H7 (cell line): ENCODE data around the gene TUBA8. TPM values are rescaled to one million over a fixed set of nuclear protein-coding genes. Genes with fewer than 3 reads are reported as not detected.
"Not testable (repeated sequence)": the region's sequence is repeated elsewhere in the genome, so short reads cannot be mapped to it uniquely, and the experiment has no call there.

ENCODE experiments used
- DNase-seq: peaks from one replicate; pipeline ENCODE4 v3.0.0; 2012
- H3K27me3 ChIP-seq: 2 replicates; pipeline ENCODE4 v1.6.0; 2011; ENCODE audit warnings: mild to moderate bottlenecking, low read length; ENCODE audit not compliant: control insufficient read depth, insufficient read depth
- H3K36me3 ChIP-seq: replicated peaks from 2 replicates; pipeline ENCODE4 v1.5.1; 2011; ENCODE audit warnings: low read length; ENCODE audit not compliant: control insufficient read depth, insufficient read depth
- H3K4me3 ChIP-seq: 2 replicates; pipeline ENCODE4 v1.5.1; 2011; ENCODE audit warnings: low read depth, mild to moderate bottlenecking, control low read depth, low read length, moderate library complexity; ENCODE audit not compliant: insufficient read depth
- total RNA-seq: library from RNA; depleted of rRNA; stranded (reverse); fragments of >200 nt; shearing (Covaris generic); gene quantifications from 2 replicates; pipeline ENCODE4 v1.2.3, GENCODE V29; 2014

TUBA8 gene
- total RNA-seq, 1 experiment from 2014 or later = 2.7 TPM

GRCh38 chr22:18071307-18071967 is 39.2 kb upstream of the TUBA8 start:
- H3K4me3 ChIP-seq, H3K27me3 ChIP-seq, DNase-seq, H3K36me3 ChIP-seq: not testable (repeated sequence)

GRCh38 chr22:18071968-18072310 is 38.7 kb upstream of the TUBA8 start:
- Histone ChIP-seq H3K36me3 (no peaks in the 10 kb centered on the region), H3K4me3 (no peak overlapping the region), H3K27me3 (peaks cover 2% of the 10 kb centered on the region)
- no peak for DNase-seq

GRCh38 chr22:18073467-18073866 is 37.1 kb upstream of the TUBA8 start:
- no peak for DNase-seq
- Histone ChIP-seq H3K4me3 (no peak overlapping the region), H3K27me3 (no peaks in the 10 kb centered on the region), H3K36me3 (no peaks in the 10 kb centered on the region)

- H3K4me3 ChIP-seq, H3K36me3 ChIP-seq, DNase-seq, H3K27me3 ChIP-seq: not testable (repeated sequence)
Measured at GRCh38 chr22:18073927-18074326, 36.7 kb upstream of the TUBA8 start.

GRCh38 chr22:18075101-18075719 is 35.4 kb upstream of the TUBA8 start:
- Histone ChIP-seq H3K36me3 (peaks cover 3% of the 10 kb centered on the region; the same call in 1 of the 2 replicates), H3K4me3 (no peak overlapping the region), H3K27me3 (no peaks in the 10 kb centered on the region)
- no peak for DNase-seq

- peak; percentile 76 for DNase-seq
- Histone ChIP-seq H3K36me3 (peaks cover 3% of the 10 kb centered on the region), H3K4me3 (no peak overlapping the region), H3K27me3 (no peaks in the 10 kb centered on the region)
Measured at GRCh38 chr22:18075720-18076497, 34.7 kb upstream of the TUBA8 start.

GRCh38 chr22:18077087-18077638 is 33.4 kb upstream of the TUBA8 start:
- DNase-seq = no peak
- Histone ChIP-seq H3K36me3 (peaks cover 7% of the 10 kb centered on the region), H3K4me3 (peak overlapping the region; percentile 81), H3K27me3 (no peaks in the 10 kb centered on the region)

GRCh38 chr22:18077639-18078328 is 32.8 kb upstream of the TUBA8 start, which contains the start of gene PEX26:
TSS of gene PEX26 (plus strand) at chr22:18077990. CDS start at chr22:18078377, 387 bp downstream.
- no peaks in the 10 kb centered on the region for H3K27me3 ChIP-seq

GRCh38 chr22:18078329-18079041 is 32.1 kb upstream of the TUBA8 start:
- peak; percentile 81 for DNase-seq
- Histone ChIP-seq H3K36me3 (peaks cover 12% of the 10 kb centered on the region), H3K4me3 (peak overlapping the region; percentile 81), H3K27me3 (no peaks in the 10 kb centered on the region)

More at GRCh38 chr22:18077639-18078328, 32.8 kb upstream of the TUBA8 start, which contains the start of gene PEX26:
- peak; percentile 96 for DNase-seq
- H3K36me3 ChIP-seq = peaks cover 7% of the 10 kb centered on the region
- H3K4me3 ChIP-seq = peak within 1 kb of the TSS; percentile 81

GRCh38 chr22:18079706-18080233 is 30.8 kb upstream of the TUBA8 start:
- no peak overlapping the region for H3K4me3 ChIP-seq
- no peaks in the 10 kb centered on the region for H3K27me3 ChIP-seq
- peaks cover 15% of the 10 kb centered on the region for H3K36me3 ChIP-seq
- DNase-seq = no peak

GRCh38 chr22:18081416-18081815 is 29.2 kb upstream of the TUBA8 start:
- DNase-seq = no peak
- no peak overlapping the region for H3K4me3 ChIP-seq
- H3K36me3 ChIP-seq = peaks cover 23% of the 10 kb centered on the region
- no peaks in the 10 kb centered on the region for H3K27me3 ChIP-seq

GRCh38 chr22:18082467-18082866 is 28.1 kb upstream of the TUBA8 start:
- DNase-seq = no peak
- Histone ChIP-seq H3K27me3 (no peaks in the 10 kb centered on the region), H3K36me3 (peaks cover 23% of the 10 kb centered on the region), H3K4me3 (no peak overlapping the region)

- no peak for DNase-seq
- Histone ChIP-seq H3K27me3 (no peaks in the 10 kb centered on the region), H3K36me3 (peaks cover 29% of the 10 kb centered on the region), H3K4me3 (no peak overlapping the region)
Measured at GRCh38 chr22:18083406-18083805, 27.2 kb upstream of the TUBA8 start.
